HCT116 (cell line): ENCODE data around the gene CTXN2. TPM values are rescaled to one million over a fixed set of nuclear protein-coding genes. Genes with fewer than 3 reads are reported as not detected.

Experiments
- ATAC-seq: fragments of 200-7000 bp; cut with Tn5 transposase; 2 replicates; pipeline ENCODE4 v1.9.1; 2020; ENCODE audit warnings: mild to moderate bottlenecking, moderate library complexity
- BruUV-seq: library from RNA; stranded (reverse); fragments of 400-500 nt; replicated peaks from 2 replicates; lab custom pipeline; 2021; lab: Mats Ljungman, UMichigan
- CTCF ChIA-PET: fragments of 300-600 bp; sonication (Branson Sonifier 250); formaldehyde crosslinking; loops from one replicate; lab custom pipeline; 2021; ENCODE audit warnings: antibody characterized with exemption; lab: Charles Lee
- POLR2A ChIA-PET: fragments of 300-600, 350-600 bp; sonication (Branson Sonifier 250); formaldehyde crosslinking; loops from one replicate; lab custom pipeline; 2021; ENCODE audit warnings: antibody characterized with exemption; lab: Charles Lee
- RAD21 ChIA-PET, 2 experiments: fragments of 300-600 bp; sonication (Branson Sonifier 250); formaldehyde crosslinking; loops; one replicate each; lab custom pipeline; 2023; ENCODE audit warnings: low total read pairs in 2 of 2; ENCODE audit not compliant: uncharacterized antibody in 2 of 2, unreplicated experiment in 2 of 2, low non-redundant PET in 1 of 2; lab: Charles Lee
- DNase-seq: peaks from one replicate; pipeline ENCODE4 v3.0.0-alpha.2; 2010; ENCODE audit warnings: low read depth, low spot score
- H2AFZ ChIP-seq: fragments of 200-600 bp; shearing (Covaris generic), sonication (generic); 2 replicates; pipeline ENCODE4 v1.6.1; 2017; ENCODE audit warnings: low read depth, mixed run types, mixed read lengths, antibody characterized with exemption, low read length; ENCODE audit not compliant: poor library complexity, severe bottlenecking
- H3K27ac ChIP-seq: 2 replicates; pipeline ENCODE4 v1.5.1; 2012; ENCODE audit warnings: low read depth, low read length
- H3K27me3 ChIP-seq: fragments of 200-600 bp; sonication (generic); 2 replicates; pipeline ENCODE4 v1.6.1; 2016; ENCODE audit warnings: mixed run types, low read length, mixed read lengths; ENCODE audit not compliant: insufficient read depth
- H3K36me3 ChIP-seq, 2 experiments: fragments of 200-500 bp in 1 of 2; fragments of 200-600 bp in 1 of 2; sonication (Bioruptor generic) in 1 of 2; sonication (generic) in 1 of 2; 2 replicates each; pipeline versions ENCODE4 v1.5.1 to v1.6.1; 2014 to 2016; ENCODE audit warnings: low read length in 2 of 2, inconsistent platforms in 1 of 2, mixed read lengths in 1 of 2, mixed run types in 1 of 2; ENCODE audit not compliant: insufficient read depth in 2 of 2, control insufficient read depth in 1 of 2
- H3K4me1 ChIP-seq, 2 experiments: fragments of 200-600 bp in 1 of 2; sonication (generic) in 1 of 2; 2 replicates each; pipeline versions ENCODE4 v1.5.1 to v1.6.1; 2012 to 2017; ENCODE audit warnings: low read length in 2 of 2, inconsistent platforms in 1 of 2, mild to moderate bottlenecking in 1 of 2, mixed read lengths in 1 of 2, mixed run types in 1 of 2, moderate library complexity in 1 of 2; ENCODE audit not compliant: insufficient read depth in 2 of 2, control insufficient read depth in 1 of 2
- H3K4me2 ChIP-seq: fragments of 200-600 bp; sonication (generic); 2 replicates; pipeline ENCODE4 v1.6.1; 2017; ENCODE audit warnings: mixed run types, low read length, mixed read lengths
- H3K4me3 ChIP-seq, 2 experiments: fragments of 200-600 bp in 1 of 2; sonication (generic) in 1 of 2; replicated peaks in 1 of 2; 2 replicates each; pipeline ENCODE4 v1.5.1; 2011 to 2016; ENCODE audit warnings: low read length in 2 of 2, control low read depth in 1 of 2, low read depth in 1 of 2, mild to moderate bottlenecking in 1 of 2, mixed read lengths in 1 of 2, mixed run types in 1 of 2
- H3K79me2 ChIP-seq: fragments of 200-600 bp; sonication (generic); 2 replicates; pipeline ENCODE4 v1.6.1; 2017; ENCODE audit warnings: mild to moderate bottlenecking, mixed run types, low read length, moderate library complexity, mixed read lengths; ENCODE audit not compliant: insufficient read depth
- H3K9ac ChIP-seq: fragments of 200-600 bp; sonication (generic); 2 replicates; pipeline ENCODE4 v1.6.1; 2016; ENCODE audit warnings: low read length, mixed read lengths
- H3K9me2 ChIP-seq: fragments of 200-600 bp; sonication (generic), shearing (Covaris generic); 2 replicates; pipeline ENCODE4 v1.6.1; 2017; ENCODE audit warnings: mixed run types, mild to moderate bottlenecking, moderate library complexity; ENCODE audit not compliant: insufficient read depth
- H3K9me3 ChIP-seq, 2 experiments: fragments of 200-500 bp in 1 of 2; fragments of 200-600 bp in 1 of 2; sonication (Bioruptor generic) in 1 of 2; sonication (generic) in 1 of 2; 2 replicates each; pipeline ENCODE4 v1.6.1; 2014 to 2017; ENCODE audit warnings: low read length in 2 of 2, mixed read lengths in 2 of 2, inconsistent platforms in 1 of 2, low read depth in 1 of 2, mild to moderate bottlenecking in 1 of 2, mixed run types in 1 of 2, moderate library complexity in 1 of 2; ENCODE audit not compliant: control insufficient read depth in 1 of 2, insufficient read depth in 1 of 2
- H4K20me1 ChIP-seq: fragments of 200-600 bp; sonication (generic), shearing (Covaris generic); 2 replicates; pipeline ENCODE4 v1.6.1; 2017; ENCODE audit warnings: mixed run types, mild to moderate bottlenecking, moderate library complexity; ENCODE audit not compliant: insufficient read depth
- CEBPB ChIP-seq: IDR thresholded peaks from 2 replicates; pipeline ENCODE4 v1.6.1; 2012; ENCODE audit warnings: low read depth
- EZH2 ChIP-seq: fragments of 200-600 bp; sonication (generic); IDR thresholded peaks from 2 replicates; pipeline ENCODE4 v1.6.1; 2017; ENCODE audit warnings: antibody characterized with exemption, mixed run types
- EZH2phosphoT487 ChIP-seq: fragments of 200-600 bp; IDR thresholded peaks from 2 replicates; pipeline ENCODE4 v1.6.1; 2018; ENCODE audit warnings: antibody characterized with exemption, borderline replicate concordance
- FOSL1 ChIP-seq: IDR thresholded peaks from 2 replicates; pipeline ENCODE4 v1.6.1; 2012; ENCODE audit warnings: low read depth
- MAX ChIP-seq: IDR thresholded peaks from 2 replicates; pipeline ENCODE4 v1.6.1; 2012
- POLR2A ChIP-seq: IDR thresholded peaks from 2 replicates; pipeline ENCODE4 v1.7.0; 2011; ENCODE audit warnings: borderline replicate concordance; ENCODE audit not compliant: insufficient read depth, insufficient read length; ENCODE audit errors: extremely low read depth
- RAD21 ChIP-seq: IDR thresholded peaks from 2 replicates; pipeline ENCODE4 v1.6.1; 2012; ENCODE audit warnings: low read depth, mild to moderate bottlenecking
- SP1 ChIP-seq: IDR thresholded peaks from 2 replicates; pipeline ENCODE4 v1.6.1; 2012; ENCODE audit warnings: low read depth
- YY1 ChIP-seq: IDR thresholded peaks from 2 replicates; pipeline ENCODE4 v1.6.1; 2011; ENCODE audit warnings: low read length, low read depth, moderate library complexity, mild to moderate bottlenecking; ENCODE audit not compliant: insufficient replicate concordance; ENCODE audit errors: extremely low read depth
- ZBTB33 ChIP-seq: IDR thresholded peaks from 2 replicates; pipeline ENCODE4 v1.6.1; 2011; ENCODE audit warnings: mild to moderate bottlenecking, low read length, moderate library complexity; ENCODE audit not compliant: insufficient replicate concordance; ENCODE audit errors: extremely low read depth
- ZNF274 ChIP-seq: fragments of 200-500 bp; sonication (Bioruptor generic); IDR thresholded peaks from 2 replicates; pipeline ENCODE4 v1.6.1; 2014; ENCODE audit warnings: mild to moderate bottlenecking, low read depth, low read length, inconsistent platforms
- intact Hi-C: fragments of 100-400 bp; cut with micrococcal nuclease; formaldehyde crosslinking; loops from 2 replicates; pipeline ENCODE4 v1.10.0; 2022
- total RNA-seq: library from RNA; stranded (reverse); gene quantifications from one replicate; pipeline ENCODE4 v1.2.1, GENCODE V29; 2021; ENCODE audit not compliant: unreplicated experiment

Gene CTXN2
- total RNA-seq, 1 experiment from 2014 or later, result not detected

- RAD21 ChIA-PET, result no interaction called here
- Histone ChIP-seq H3K9me3 (no peaks in the 10 kb centered on the region), H4K20me1 (no peaks in the 10 kb centered on the region), H3K27me3 (no peaks in the 10 kb centered on the region), H2AFZ (no peak overlapping the region), H3K4me3 (no peak overlapping the region), H3K79me2 (no peaks in the 10 kb centered on the region), H3K4me2 (no peak overlapping the region), H3K9me2 (no peaks in the 10 kb centered on the region), H3K9ac (no peak overlapping the region), H3K4me1 (no peaks in the 10 kb centered on the region), H3K27ac (no peak overlapping the region), H3K36me3 (no peaks in the 10 kb centered on the region)
- DNase-seq (no peak), ATAC-seq (no peak)
- POLR2A ChIA-PET, result no interaction called here
- no TSS peak for BruUV-seq
- CTCF ChIA-PET, result no interaction called here
- intact Hi-C loops, result no loop called here
- TF ChIP-seq EZH2phosphoT487, result no peak
- TF ChIP-seq SP1, result no peak
- no peak for TF ChIP-seq EZH2
- no peak for TF ChIP-seq RAD21
- no peak for TF ChIP-seq ZNF274
- no peak for TF ChIP-seq FOSL1
- TF ChIP-seq CEBPB, result no peak
- no peak for TF ChIP-seq ZBTB33
- TF ChIP-seq MAX, result no peak
- no peak for TF ChIP-seq YY1
- no peak for TF ChIP-seq POLR2A
Measured at GRCh38 chr15:48178648-48178931, 12.9 kb upstream of the CTXN2 start.
